Vagina (tissue), 2 donors: ENCODE results near the gene PLA2R1. TPM values are rescaled to one million over a fixed set of nuclear protein-coding genes. Genes with fewer than 3 reads are reported as not detected.

Experiments used
- DNase-seq, 2 donors: peaks; one replicate each; pipeline ENCODE4 v3.0.0-alpha.2; 2017; ENCODE audit errors: extremely low spot score in 2 of 2
- H3K27ac ChIP-seq: fragments of 200-600 bp; sonication (generic); one replicate; pipeline ENCODE4 v1.5.1; 2019
- H3K27me3 ChIP-seq: fragments of 200-600 bp; sonication (generic); one replicate; pipeline ENCODE4 v1.5.1; 2019
- H3K36me3 ChIP-seq, 2 donors: fragments of 200-600 bp; sonication (generic); one replicate each; pipeline ENCODE4 v1.5.1; 2017 to 2019
- H3K4me1 ChIP-seq: fragments of 200-600 bp; sonication (generic); one replicate; pipeline ENCODE4 v1.5.1; 2019
- H3K4me3 ChIP-seq, 2 donors: fragments of 200-600 bp; sonication (generic); 1 replicate in 1 of 2; 2 replicates in 1 of 2; pipeline ENCODE4 v1.5.1; 2016 to 2019
- H3K9me3 ChIP-seq: fragments of 200-600 bp; sonication (generic); one replicate; pipeline ENCODE4 v1.5.1; 2019
- POLR2A ChIP-seq, 2 donors: fragments of 450-650 bp; IDR thresholded peaks; one replicate each; pipeline ENCODE4 v1.6.1; 2017; ENCODE audit warnings: antibody characterized with exemption in 2 of 2, mild to moderate bottlenecking in 2 of 2, moderate library complexity in 2 of 2
- POLR2AphosphoS5 ChIP-seq, 2 donors: sonication (generic); formaldehyde crosslinking; IDR thresholded peaks; one replicate each; pipeline ENCODE4 v1.9.0; 2017; ENCODE audit warnings: antibody characterized with exemption in 2 of 2, mild to moderate bottlenecking in 2 of 2, low read depth in 1 of 2; ENCODE audit not compliant: insufficient read depth in 1 of 2
- intact Hi-C: fragments of 100-400 bp; cut with DNase I; formaldehyde crosslinking; loops from one replicate; pipeline ENCODE4 v1.15.1; 2023
- total RNA-seq: library from RNA; depleted of rRNA; stranded (reverse); fragments of >200 nt; gene quantifications from one replicate; pipeline ENCODE4 v1.2.3, GENCODE V29; 2016
- TF ChIP-seq, protein P1 (sequence below), 3 experiments: fragments of 450-650 bp in 2 of 3; fragments of 200-600 bp in 1 of 3; sonication (generic) in 1 of 3; IDR thresholded peaks; one replicate each; pipeline ENCODE4 v1.5.1; 2017 to 2019; ENCODE audit warnings: antibody characterized with exemption in 3 of 3, mild to moderate bottlenecking in 2 of 3, moderate library complexity in 2 of 3

Gene PLA2R1
- total RNA-seq, 1 donor from 2014 or later, result 24.3 TPM

DNA sequence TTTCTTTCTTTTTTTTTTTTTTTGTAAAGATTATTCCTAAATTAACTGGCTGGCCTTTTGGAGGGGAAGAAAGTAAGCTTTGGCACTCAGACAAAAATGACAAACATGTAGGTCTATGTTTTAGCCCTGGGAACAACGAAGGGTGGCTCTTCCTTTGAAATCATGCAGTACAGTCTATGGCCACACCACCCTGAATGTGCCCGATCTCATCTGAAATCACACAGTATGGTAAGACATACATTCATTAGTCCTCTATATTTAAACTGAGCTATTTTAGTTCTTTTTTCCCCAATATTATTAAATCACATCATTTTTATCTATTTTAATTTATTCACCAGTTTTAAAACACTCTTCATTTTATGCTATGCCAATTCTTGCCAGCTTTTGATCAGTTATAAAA lies 48.2 kb downstream of the PLA2R1 start:
- H3K4me1 ChIP-seq, result no peaks in the 10 kb centered on the region
- TF ChIP-seq, protein P1, sequence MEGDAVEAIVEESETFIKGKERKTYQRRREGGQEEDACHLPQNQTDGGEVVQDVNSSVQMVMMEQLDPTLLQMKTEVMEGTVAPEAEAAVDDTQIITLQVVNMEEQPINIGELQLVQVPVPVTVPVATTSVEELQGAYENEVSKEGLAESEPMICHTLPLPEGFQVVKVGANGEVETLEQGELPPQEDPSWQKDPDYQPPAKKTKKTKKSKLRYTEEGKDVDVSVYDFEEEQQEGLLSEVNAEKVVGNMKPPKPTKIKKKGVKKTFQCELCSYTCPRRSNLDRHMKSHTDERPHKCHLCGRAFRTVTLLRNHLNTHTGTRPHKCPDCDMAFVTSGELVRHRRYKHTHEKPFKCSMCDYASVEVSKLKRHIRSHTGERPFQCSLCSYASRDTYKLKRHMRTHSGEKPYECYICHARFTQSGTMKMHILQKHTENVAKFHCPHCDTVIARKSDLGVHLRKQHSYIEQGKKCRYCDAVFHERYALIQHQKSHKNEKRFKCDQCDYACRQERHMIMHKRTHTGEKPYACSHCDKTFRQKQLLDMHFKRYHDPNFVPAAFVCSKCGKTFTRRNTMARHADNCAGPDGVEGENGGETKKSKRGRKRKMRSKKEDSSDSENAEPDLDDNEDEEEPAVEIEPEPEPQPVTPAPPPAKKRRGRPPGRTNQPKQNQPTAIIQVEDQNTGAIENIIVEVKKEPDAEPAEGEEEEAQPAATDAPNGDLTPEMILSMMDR (IDR thresholded peaks at IDR 0.05), result no peak
- TF ChIP-seq POLR2A (IDR thresholded peaks at IDR 0.05) (no peak), POLR2AphosphoS5 (IDR thresholded peaks at IDR 0.05; ENCODE audit: insufficient read depth in 1 of 2, low read depth in 1 of 2) (no peak)
- intact Hi-C loops, result no loop called here
- no peak for DNase-seq
- peaks cover 0 to 21% of the 10 kb centered on the region in 2 donors for H3K36me3 ChIP-seq
- H3K27ac ChIP-seq, result no peak overlapping the region
- H3K9me3 ChIP-seq, result no peaks in the 10 kb centered on the region
- H3K27me3 ChIP-seq, result no peaks in the 10 kb centered on the region
- H3K4me3 ChIP-seq, result no peak overlapping the region

DNA sequence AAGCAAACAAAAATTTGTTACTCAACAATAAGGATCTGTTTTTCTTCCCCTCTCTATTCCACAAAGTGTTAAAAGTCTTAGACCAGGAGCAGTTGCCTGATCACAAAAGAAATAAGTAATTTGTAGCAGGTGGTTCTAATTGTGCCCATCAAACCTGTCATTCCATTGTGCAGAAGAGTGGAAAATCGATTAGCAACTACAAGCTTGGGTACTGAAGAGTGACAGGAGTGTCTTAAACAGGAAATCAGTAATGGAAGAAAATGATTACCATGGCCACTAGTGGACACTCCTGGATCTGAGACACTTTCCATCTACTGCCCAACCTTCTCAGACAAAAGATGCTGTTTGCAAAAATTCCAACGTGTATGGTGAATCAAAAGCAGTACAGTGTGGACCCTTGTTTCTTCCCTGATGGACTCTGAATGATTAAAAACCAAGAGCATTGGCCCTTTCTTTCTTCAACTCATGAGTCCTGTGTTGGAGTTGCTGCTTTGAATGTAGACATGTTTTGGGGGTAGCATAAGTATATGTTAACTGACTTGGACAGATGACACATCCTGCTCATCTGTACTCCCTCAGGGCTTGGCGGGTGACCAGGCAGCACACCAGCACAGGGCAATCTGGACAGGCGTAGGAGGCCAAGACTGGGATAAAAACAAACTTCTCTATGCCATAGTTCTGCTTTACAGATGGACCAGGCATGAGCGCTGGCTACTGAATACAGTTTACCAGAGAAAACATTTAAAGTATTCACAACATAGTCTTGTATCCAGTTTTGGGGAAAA lies 51.9 kb downstream of the PLA2R1 start:
- no peak overlapping the region for H3K27ac ChIP-seq
- peaks cover 0 to 26% of the 10 kb centered on the region in 2 donors for H3K36me3 ChIP-seq
- H3K4me1 ChIP-seq, result no peaks in the 10 kb centered on the region
- intact Hi-C loops, result no loop called here
- TF ChIP-seq, protein P1 (IDR thresholded peaks at IDR 0.05), result no peak
- no peak for TF ChIP-seq POLR2AphosphoS5 (IDR thresholded peaks at IDR 0.05; ENCODE audit: insufficient read depth in 1 of 2, low read depth in 1 of 2)
- no peak for TF ChIP-seq POLR2A (IDR thresholded peaks at IDR 0.05)
- no peaks in the 10 kb centered on the region for H3K27me3 ChIP-seq
- DNase-seq, result no peak
- no peak overlapping the region for H3K4me3 ChIP-seq
- H3K9me3 ChIP-seq, result no peaks in the 10 kb centered on the region

DNA sequence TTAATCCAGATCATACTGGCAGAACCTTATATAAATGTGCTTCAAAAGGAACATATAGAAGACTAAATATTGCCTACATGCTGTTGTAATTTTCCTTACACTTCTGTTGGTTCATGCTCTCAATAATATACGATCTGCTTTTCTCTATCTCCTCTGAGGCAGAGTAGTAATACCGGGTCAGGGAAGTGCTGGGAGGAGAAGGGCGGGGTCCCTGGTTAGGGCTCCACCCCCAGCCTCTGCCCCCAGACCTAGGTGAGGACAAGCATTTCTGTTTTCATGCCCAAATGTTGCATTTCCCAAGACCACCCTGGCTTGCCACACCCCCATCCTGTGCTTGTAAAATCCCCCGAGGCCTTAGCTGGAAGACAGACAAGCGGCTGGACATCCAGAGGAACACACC lies 55.3 kb downstream of the PLA2R1 start:
- Histone ChIP-seq H3K36me3 (peaks cover 0 to 30% of the 10 kb centered on the region in 2 donors), H3K4me3 (no peak overlapping the region), H3K9me3 (no peaks in the 10 kb centered on the region), H3K4me1 (no peaks in the 10 kb centered on the region), H3K27me3 (no peaks in the 10 kb centered on the region), H3K27ac (no peak overlapping the region)
- no peak for TF ChIP-seq POLR2A (IDR thresholded peaks at IDR 0.05)
- TF ChIP-seq, protein P1 (IDR thresholded peaks at IDR 0.05), result no peak
- TF ChIP-seq POLR2AphosphoS5 (IDR thresholded peaks at IDR 0.05; ENCODE audit: insufficient read depth in 1 of 2, low read depth in 1 of 2), result no peak
- intact Hi-C loops, result no loop called here
- DNase-seq, result no peak

DNA sequence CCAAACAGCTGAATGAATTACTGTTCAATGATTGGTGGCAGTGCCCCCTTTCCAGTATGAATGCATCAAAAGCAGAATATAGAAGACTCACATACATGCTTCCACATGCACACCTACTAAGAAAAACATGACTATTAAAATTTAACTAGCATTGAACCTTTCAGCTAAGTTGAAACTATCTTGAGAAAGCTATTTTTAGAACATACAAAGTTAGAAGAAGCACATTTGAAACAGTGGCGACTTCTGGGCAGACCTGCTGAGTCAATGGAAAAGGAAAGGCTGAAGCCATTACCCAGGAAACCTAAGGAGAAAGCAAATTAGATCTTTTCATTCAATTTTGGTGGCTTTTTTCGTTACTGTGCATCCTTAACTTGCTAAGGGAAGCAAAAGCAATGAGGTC lies 55.9 kb downstream of the PLA2R1 start:
- no peak for TF ChIP-seq POLR2AphosphoS5 (IDR thresholded peaks at IDR 0.05; ENCODE audit: insufficient read depth in 1 of 2, low read depth in 1 of 2)
- TF ChIP-seq POLR2A (IDR thresholded peaks at IDR 0.05), result no peak
- TF ChIP-seq, protein P1 (IDR thresholded peaks at IDR 0.05), result no peak
- no peak for DNase-seq
- H3K4me3 ChIP-seq, result no peak overlapping the region
- H3K4me1 ChIP-seq, result no peaks in the 10 kb centered on the region
- H3K9me3 ChIP-seq, result no peaks in the 10 kb centered on the region
- H3K27ac ChIP-seq, result no peak overlapping the region
- H3K27me3 ChIP-seq, result no peaks in the 10 kb centered on the region
- intact Hi-C loops, result no loop called here
- peaks cover 0 to 27% of the 10 kb centered on the region in 2 donors for H3K36me3 ChIP-seq

DNA sequence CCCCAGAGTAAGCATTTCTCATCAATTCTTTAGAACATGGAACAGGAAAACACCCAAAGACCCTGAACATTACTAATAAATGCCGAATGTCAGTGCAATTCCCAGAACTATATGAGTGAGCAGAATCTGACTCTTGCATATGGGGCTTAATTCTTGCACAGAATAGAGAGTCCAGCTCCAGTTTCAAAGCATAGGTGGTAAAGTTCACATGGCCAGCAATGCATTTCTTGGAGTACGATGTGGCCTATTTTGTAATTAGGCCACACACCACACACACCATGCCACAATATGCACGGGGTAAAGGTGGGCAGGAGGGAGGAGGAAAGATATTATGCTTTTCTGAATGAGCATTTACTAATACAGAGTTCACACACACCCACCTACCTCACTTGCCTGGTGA lies 56.5 kb downstream of the PLA2R1 start:
- DNase-seq, result no peak
- no peak overlapping the region for H3K4me3 ChIP-seq
- no peaks in the 10 kb centered on the region for H3K9me3 ChIP-seq
- no peak overlapping the region for H3K27ac ChIP-seq
- H3K4me1 ChIP-seq, result no peaks in the 10 kb centered on the region
- intact Hi-C loops, result no loop called here
- H3K27me3 ChIP-seq, result no peaks in the 10 kb centered on the region
- TF ChIP-seq POLR2A (IDR thresholded peaks at IDR 0.05), result no peak
- no peak for TF ChIP-seq POLR2AphosphoS5 (IDR thresholded peaks at IDR 0.05; ENCODE audit: insufficient read depth in 1 of 2, low read depth in 1 of 2)
- TF ChIP-seq, protein P1 (IDR thresholded peaks at IDR 0.05), result no peak
- H3K36me3 ChIP-seq, result peaks cover 0 to 21% of the 10 kb centered on the region in 2 donors
